Naive thymus-derived CD4-positive, alpha-beta T cell (primary cell): Measurements from ENCODE around the gene RNF5. TPM values are rescaled to one million over a fixed set of nuclear protein-coding genes. Genes with fewer than 3 reads are reported as not detected.
A peak's percentile ranks its signal among the peaks of the same experiment; 100 is the strongest.
"Not testable (repeated sequence)": the region's sequence is repeated elsewhere in the genome, so short reads cannot be mapped to it uniquely, and the experiment has no call there.

Experiments used
- ATAC-seq: fragments of 150-1000 bp; cut with Tn5 transposase; 2 replicates; pipeline ENCODE4 v1.10.0; 2021; ENCODE audit warnings: mild to moderate bottlenecking, moderate library complexity
- CTCF ChIA-PET: fragments of 350-600 bp; sonication (Branson Sonifier 250); formaldehyde crosslinking; loops from one replicate; lab custom pipeline; 2021; ENCODE audit warnings: antibody characterized with exemption; lab: Charles Lee
- POLR2A ChIA-PET: fragments of 350-600 bp; sonication (Branson Sonifier 250); formaldehyde crosslinking; loops from one replicate; lab custom pipeline; 2021; ENCODE audit warnings: antibody characterized with exemption, inconsistent platforms; lab: Charles Lee
- DNase-seq, 9 donors: peaks; one replicate each; pipeline versions ENCODE4 v3.0.0 to v3.0.0-alpha.2; 2020 to 2022; ENCODE audit warnings: mixed read lengths in 1 of 9
- H3K27ac ChIP-seq: one replicate; pipeline ENCODE4 v1.7.0; 2013; ENCODE audit warnings: mild to moderate bottlenecking, low read depth, low read length, moderate library complexity
- H3K27me3 ChIP-seq, 2 donors: one replicate each; pipeline ENCODE4 v1.7.0; 2013; ENCODE audit warnings: low read length in 2 of 2, mild to moderate bottlenecking in 2 of 2, moderate library complexity in 2 of 2; ENCODE audit not compliant: control insufficient read depth in 2 of 2, insufficient read depth in 2 of 2
- H3K36me3 ChIP-seq, 3 experiments: 1 replicate in 2 of 3; 2 replicates in 1 of 3; pipeline ENCODE4 v1.7.0; 2013; ENCODE audit warnings: low read length in 3 of 3, mild to moderate bottlenecking in 3 of 3, moderate library complexity in 1 of 3; ENCODE audit not compliant: insufficient read depth in 3 of 3, control insufficient read depth in 2 of 3
- H3K4me1 ChIP-seq, 2 donors: one replicate each; pipeline ENCODE4 v1.7.0; 2013; ENCODE audit warnings: low read length in 2 of 2, mild to moderate bottlenecking in 2 of 2, moderate library complexity in 1 of 2; ENCODE audit not compliant: control insufficient read depth in 2 of 2, insufficient read depth in 2 of 2
- H3K4me3 ChIP-seq: 2 replicates; pipeline ENCODE4 v1.7.0; 2013; ENCODE audit warnings: mild to moderate bottlenecking, low read length
- H3K9me3 ChIP-seq, 3 experiments: 1 replicate in 2 of 3; 2 replicates in 1 of 3; pipeline ENCODE4 v1.7.0; 2013; ENCODE audit warnings: low read length in 3 of 3; ENCODE audit not compliant: control insufficient read depth in 2 of 3
- H3K27ac Mint-ChIP-seq, 9 donors: one replicate each; pipeline ENCODE4 v1.8.0; 2020 to 2022; ENCODE audit warnings: mixed read lengths in 9 of 9, mild to moderate bottlenecking in 8 of 9, moderate library complexity in 5 of 9, inconsistent platforms in 2 of 9
- H3K27me3 Mint-ChIP-seq, 5 donors: one replicate each; pipeline ENCODE4 v1.8.0; 2021 to 2022; ENCODE audit warnings: mixed read lengths in 5 of 5, mild to moderate bottlenecking in 1 of 5
- H3K36me3 Mint-ChIP-seq, 5 donors: one replicate each; pipeline ENCODE4 v1.8.0; 2020 to 2022; ENCODE audit warnings: mixed read lengths in 5 of 5, mild to moderate bottlenecking in 3 of 5, inconsistent platforms in 1 of 5
- H3K4me1 Mint-ChIP-seq, 7 donors: one replicate each; pipeline ENCODE4 v1.8.0; 2020 to 2022; ENCODE audit warnings: mixed read lengths in 7 of 7, mild to moderate bottlenecking in 3 of 7, inconsistent platforms in 1 of 7
- H3K4me3 Mint-ChIP-seq, 10 donors: one replicate each; pipeline ENCODE4 v1.8.0; 2020 to 2022; ENCODE audit warnings: mild to moderate bottlenecking in 10 of 10, mixed read lengths in 10 of 10, moderate library complexity in 6 of 10, inconsistent platforms in 2 of 10
- H3K9me3 Mint-ChIP-seq, 11 donors: one replicate each; pipeline ENCODE4 v1.8.0; 2020 to 2022; ENCODE audit warnings: mixed read lengths in 11 of 11, mild to moderate bottlenecking in 4 of 11, inconsistent platforms in 1 of 11, moderate library complexity in 1 of 11
- intact Hi-C, 2 donors: fragments of 100-400 bp; cut with micrococcal nuclease; formaldehyde crosslinking; loops; one replicate each; pipeline ENCODE4 v1.15.1; 2023
- polyA plus RNA-seq, 2 donors: library from polyadenylated mRNA; unstranded; fragments of 300-500 nt; fragmentation: Illumina TruSeq; gene quantifications; one replicate each; pipeline ENCODE4 v1.2.3, GENCODE V29; 2021
- total RNA-seq, 6 experiments: library from RNA in 5 of 6; stranded (reverse) in 5 of 6; gene quantifications; 1 replicate in 5 of 6; 2 replicates in 1 of 6; pipeline ENCODE4 v1.2.3 and lab custom pipeline; 2021 to 2026

RNF5 gene
- total and polyA plus RNA-seq, 7 experiments from 2014 or later = 17.0 to 111 (median 45.3) TPM

GRCh38 chr6:32193096-32193495, 14.9 kb downstream of the RNF5 start:
- not testable (repeated sequence) for H3K27me3 Mint-ChIP-seq, H3K9me3 ChIP-seq, H3K9me3 Mint-ChIP-seq, H3K27me3 ChIP-seq, ATAC-seq, DNase-seq
- Mint-ChIP-seq H3K4me3 (peak overlapping the region; percentile 92 to 100 (median 98)), H3K4me1 (peaks cover 36 to 53% (median 40%) of the 10 kb centered on the region in 7 donors), H3K27ac (peak overlapping the region; percentile 84 to 100 (median 97)), H3K36me3 (peaks cover 7 to 32% (median 16%) of the 10 kb centered on the region in 5 donors)
- peaks cover 0 to 24% (median 0%) of the 10 kb centered on the region in 3 experiments for H3K36me3 ChIP-seq
- ChIA-PET CTCF (interaction anchor here (0.6 to 1.6 kb wide), 8 partner anchors 10 to 1363 kb away, joined by 3 to 10 read pairs (median 4); partner anchors contain the start of gene FKBPL), POLR2A (interaction anchor here (0.6 to 10.6 kb wide), 14 partner anchors 13 to 1462 kb away, joined by 3 to 259 read pairs (median 6); partner anchors contain the start of genes AGPAT1, ATF6B, BAG6 and BRD2)
- intact Hi-C loops = loop anchor here (2.0 to 10.0 kb wide), 6 partner anchors 296 to 1222 kb away; partner anchors contain the start of genes B3GALT4 (in 1 of the 2), CUTA (in 1 of the 2), EHMT2 (in 1 of the 2) and HSPA1B (in 1 of the 2)
- peaks cover 27 to 39% of the 10 kb centered on the region in 2 donors for H3K4me1 ChIP-seq
- H3K4me3 ChIP-seq = peak overlapping the region; percentile 94
- H3K27ac ChIP-seq = peak overlapping the region; percentile 97

GRCh38 chr6:32194388-32194787, 16.2 kb downstream of the RNF5 start:
- H3K4me3 ChIP-seq = peak overlapping the region; percentile 94
- peaks cover 20 to 30% of the 10 kb centered on the region in 2 donors for H3K4me1 ChIP-seq

GRCh38 chr6:32194825-32195651, 16.8 kb downstream of the RNF5 start:
- Mint-ChIP-seq H3K27me3 (no peaks in the 10 kb centered on the region), H3K4me1 (peaks cover 24 to 40% (median 31%) of the 10 kb centered on the region in 7 donors), H3K36me3 (peaks cover 7 to 23% (median 8%) of the 10 kb centered on the region in 5 donors), H3K4me3 (peak overlapping the region; percentile 89 to 99 (median 96)), H3K27ac (peak overlapping the region; percentile 86 to 99 (median 97)), H3K9me3 (no peaks in the 10 kb centered on the region)
- Histone ChIP-seq H3K36me3 (peaks cover 0 to 18% (median 0%) of the 10 kb centered on the region in 3 experiments), H3K27me3 (no peaks in the 10 kb centered on the region), H3K9me3 (no peaks in the 10 kb centered on the region), H3K4me3 (peak overlapping the region; percentile 98), H3K27ac (peak overlapping the region; percentile 97), H3K4me1 (peaks cover 20 to 29% of the 10 kb centered on the region in 2 donors)
- ATAC-seq (no peak), DNase-seq (peak in 1 of 9 donors; percentile 48)
- ChIA-PET CTCF (interaction anchor here (0.9 to 1.9 kb wide), 11 partner anchors 11 to 67 kb away, joined by 3 to 9 read pairs (median 4); partner anchors contain the start of genes ATF6B and FKBPL), POLR2A (interaction anchor here (0.5 to 10.6 kb wide), 18 partner anchors 8 to 777 kb away, joined by 3 to 259 read pairs (median 4); partner anchors contain the start of genes AGPAT1, ATF6B, FKBPL and RNF5)
- intact Hi-C loops = loop anchor here (1.0 to 10.0 kb wide), 23 partner anchors 17 to 1578 kb away; partner anchors contain the start of genes EHMT2 (in 2 of the 2), HSPA1B (in 2 of the 2), PPT2 (in 2 of the 2) and PSMB8 (in 2 of the 2)

More at GRCh38 chr6:32194388-32194787, 16.2 kb downstream of the RNF5 start:
- Mint-ChIP-seq H3K27ac (peak overlapping the region; percentile 86 to 100 (median 98)), H3K4me1 (peaks cover 24 to 40% (median 31%) of the 10 kb centered on the region in 7 donors), H3K9me3 (no peaks in the 10 kb centered on the region), H3K4me3 (peak overlapping the region; percentile 92 to 100 (median 98)), H3K36me3 (peaks cover 7 to 24% (median 8%) of the 10 kb centered on the region in 5 donors), H3K27me3 (no peaks in the 10 kb centered on the region)
- CTCF ChIA-PET = interaction anchor here (0.9 to 1.9 kb wide), 7 partner anchors 15 to 66 kb away, joined by 3 to 9 read pairs (median 4); partner anchors contain the start of genes ATF6B and FKBPL
- Histone ChIP-seq H3K27ac (peak overlapping the region; percentile 97), H3K9me3 (no peaks in the 10 kb centered on the region), H3K36me3 (peaks cover 0 to 21% (median 0%) of the 10 kb centered on the region in 3 experiments), H3K27me3 (no peaks in the 10 kb centered on the region)
- POLR2A ChIA-PET = interaction anchor here (0.5 to 10.6 kb wide), 5 partner anchors 15 to 82 kb away, joined by 3 to 259 read pairs (median 9); partner anchors contain the start of genes AGPAT1, ATF6B, FKBPL and RNF5
- ATAC-seq (no peak), DNase-seq (no peak)
- intact Hi-C loops = loop anchor here (2.0 to 10.0 kb wide), 8 partner anchors 50 to 1220 kb away; partner anchors contain the start of genes B3GALT4 (in 1 of the 2), CUTA (in 1 of the 2), EHMT2 (in 1 of the 2) and HSPA1B (in 1 of the 2)

DNA sequence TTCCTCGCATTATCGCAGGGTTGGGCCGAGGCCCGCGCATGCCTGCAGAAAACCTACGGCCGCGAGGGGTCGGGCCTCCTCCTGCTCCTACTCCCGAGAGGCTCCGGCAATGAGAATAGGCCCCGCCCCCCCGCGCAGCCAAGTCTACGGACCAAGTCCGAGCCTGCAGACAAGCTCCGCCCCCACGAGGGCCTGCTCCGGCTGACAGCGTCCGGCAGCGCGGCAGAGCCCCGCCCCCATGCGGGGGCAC, 17.4 kb downstream of the RNF5 start:
- no peaks in the 10 kb centered on the region for H3K27me3 Mint-ChIP-seq
- H3K4me3 Mint-ChIP-seq = peak overlapping the region; percentile 92 to 99 (median 97)
- Histone ChIP-seq H3K4me3 (peak overlapping the region; percentile 98), H3K27me3 (no peaks in the 10 kb centered on the region), H3K27ac (peak overlapping the region; percentile 97), H3K9me3 (no peaks in the 10 kb centered on the region), H3K4me1 (peaks cover 20 to 29% of the 10 kb centered on the region in 2 donors), H3K36me3 (peaks cover 0 to 18% (median 0%) of the 10 kb centered on the region in 3 experiments)
- intact Hi-C loops = loop anchor here (1.0 to 10.0 kb wide), 22 partner anchors 17 to 1578 kb away; partner anchors contain the start of genes HSPA1B (in 2 of the 2), PPT2 (in 2 of the 2), PSMB8 (in 2 of the 2) and RNF5 (in 2 of the 2)
- no peaks in the 10 kb centered on the region for H3K9me3 Mint-ChIP-seq
- ATAC-seq (peak; percentile 89), DNase-seq (peak; percentile 94 to 100 (median 98))
- peak overlapping the region; percentile 86 to 99 (median 97) for H3K27ac Mint-ChIP-seq
- H3K4me1 Mint-ChIP-seq = peaks cover 24 to 40% (median 31%) of the 10 kb centered on the region in 7 donors
- peaks cover 7 to 18% (median 8%) of the 10 kb centered on the region in 5 donors for H3K36me3 Mint-ChIP-seq
- CTCF ChIA-PET = interaction anchor here (0.7 to 1.9 kb wide), 7 partner anchors 11 to 68 kb away, joined by 3 to 9 read pairs (median 5); partner anchors contain the start of genes ATF6B and FKBPL
- POLR2A ChIA-PET = interaction anchor here (0.5 to 10.6 kb wide), 17 partner anchors 8 to 777 kb away, joined by 3 to 259 read pairs (median 4); partner anchors contain the start of genes AGPAT1, ATF6B, FKBPL and RNF5

DNA sequence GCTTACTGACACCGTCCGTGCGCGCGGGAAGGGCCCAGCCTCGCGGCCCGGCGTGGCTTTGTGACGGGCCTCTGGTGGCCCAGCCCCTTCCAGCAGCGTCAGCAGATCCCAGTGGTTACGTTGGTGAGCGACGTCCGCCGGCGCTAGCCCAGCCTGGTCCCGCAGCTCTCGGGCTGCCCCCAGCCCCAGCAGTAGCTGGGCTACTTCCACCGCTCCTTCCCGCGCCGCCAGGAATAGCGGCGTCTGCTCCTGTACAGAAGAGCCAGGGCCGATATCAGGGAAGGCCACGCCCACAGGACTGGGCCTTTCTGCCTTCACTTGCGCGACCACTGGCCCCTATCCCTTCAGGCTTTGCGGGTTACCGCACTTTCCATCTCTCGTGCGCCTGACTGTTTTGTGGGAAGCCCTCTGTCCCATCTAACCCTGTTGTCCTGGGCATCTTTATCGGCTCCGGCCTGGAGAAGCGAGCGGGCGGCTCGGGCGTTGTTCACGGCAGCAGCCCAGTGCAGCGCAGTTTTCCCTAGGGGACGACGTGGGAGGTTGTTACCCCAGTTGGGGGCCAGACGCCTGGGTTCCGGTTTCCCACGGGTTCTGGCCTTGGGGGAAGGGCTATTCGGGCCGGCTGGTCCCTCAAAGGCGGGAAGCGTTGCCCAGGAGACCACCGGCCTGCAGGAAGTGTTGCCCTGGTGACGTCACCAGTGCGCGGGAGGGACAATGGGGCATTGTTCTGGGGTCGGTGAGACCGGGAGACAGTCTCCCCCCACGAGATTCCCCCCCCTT, 17.9 kb downstream of the RNF5 start:
- no peaks in the 10 kb centered on the region for H3K9me3 Mint-ChIP-seq
- no peak for ATAC-seq
- DNase-seq = peak in 2 of 9 donors; percentile 60 to 66
- peak overlapping the region; percentile 97 for H3K27ac ChIP-seq
- no peaks in the 10 kb centered on the region for H3K27me3 ChIP-seq
- intact Hi-C loops = loop anchor here (1.0 to 10.0 kb wide), 22 partner anchors 18 to 1579 kb away; partner anchors contain the start of genes HSPA1B (in 2 of the 2), PPT2 (in 2 of the 2), PSMB8 (in 2 of the 2) and RNF5 (in 2 of the 2)
- POLR2A ChIA-PET = interaction anchor here (0.7 to 10.6 kb wide), 18 partner anchors 9 to 1201 kb away, joined by 3 to 259 read pairs (median 4); partner anchors contain the start of genes AGPAT1, ATF6B, FKBPL and RNF5
- no peaks in the 10 kb centered on the region for H3K27me3 Mint-ChIP-seq
- H3K4me3 ChIP-seq = peak overlapping the region; percentile 98
- peaks cover 20 to 29% of the 10 kb centered on the region in 2 donors for H3K4me1 ChIP-seq
- H3K4me3 Mint-ChIP-seq = peak overlapping the region; percentile 92 to 99 (median 97)
- H3K36me3 Mint-ChIP-seq = peaks cover 5 to 15% (median 6%) of the 10 kb centered on the region in 5 donors
- H3K27ac Mint-ChIP-seq = peak overlapping the region; percentile 86 to 99 (median 97)
- H3K4me1 Mint-ChIP-seq = peaks cover 24 to 38% (median 31%) of the 10 kb centered on the region in 7 donors
- CTCF ChIA-PET = interaction anchor here (0.6 to 1.9 kb wide), 8 partner anchors 10 to 68 kb away, joined by 3 to 9 read pairs (median 4); partner anchors contain the start of genes ATF6B and FKBPL
- no peaks in the 10 kb centered on the region for H3K9me3 ChIP-seq
- H3K36me3 ChIP-seq = peaks cover 0 to 16% (median 0%) of the 10 kb centered on the region in 3 experiments
